Endothelial cell of umbilical vein (primary cell): Measurements from ENCODE around the gene IGFBP3. TPM values are rescaled to one million over a fixed set of nuclear protein-coding genes. Genes with fewer than 3 reads are reported as not detected.

Experiments used
- BruUV-seq: library from RNA; stranded (reverse); fragments of 400-500 nt; replicated peaks from 2 replicates; lab custom pipeline; 2021; lab: Mats Ljungman, UMichigan
- CTCF ChIA-PET: fragments of 300-600, 350-600 bp; sonication (Branson Sonifier 250); formaldehyde crosslinking; loops from one replicate; lab custom pipeline; 2021; ENCODE audit warnings: antibody characterized with exemption, inconsistent platforms; lab: Charles Lee
- POLR2A ChIA-PET: fragments of 300-600, 350-600 bp; sonication (Branson Sonifier 250); formaldehyde crosslinking; loops from one replicate; lab custom pipeline; 2021; ENCODE audit warnings: antibody characterized with exemption, inconsistent platforms; lab: Charles Lee
- DNase-seq: peaks from one replicate; pipeline ENCODE4 v3.0.0-alpha.2; 2011; ENCODE audit warnings: low read depth, low spot score
- FAIRE-seq: peaks from 2 replicates; lab custom pipeline; 2011; peaks lifted over from hg19 to GRCh38; lab: Jason Lieb, UNC
- H2AFZ ChIP-seq: 2 replicates; pipeline ENCODE4 v1.6.0; 2012; ENCODE audit warnings: low read depth, low read length, control low read depth, inconsistent platforms
- H3K27ac ChIP-seq: 2 replicates; pipeline ENCODE4 v1.5.1; 2011; ENCODE audit warnings: low read depth, mild to moderate bottlenecking, control low read depth, low read length, moderate library complexity; ENCODE audit not compliant: insufficient read depth
- H3K27me3 ChIP-seq, 2 experiments: 2 replicates each; pipeline versions ENCODE4 v1.6.0 to v1.6.1; 2011; ENCODE audit warnings: low read length in 2 of 2, mixed read lengths in 1 of 2; ENCODE audit not compliant: control insufficient read depth in 2 of 2, insufficient read depth in 2 of 2
- H3K36me3 ChIP-seq, 2 experiments: 2 replicates in 1 of 2; 3 replicates in 1 of 2; pipeline ENCODE4 v1.5.1; 2011; ENCODE audit warnings: low read length in 2 of 2, mild to moderate bottlenecking in 1 of 2, moderate library complexity in 1 of 2; ENCODE audit not compliant: control insufficient read depth in 2 of 2, insufficient read depth in 2 of 2; ENCODE audit errors: extremely low read depth in 1 of 2
- H3K4me1 ChIP-seq: 3 replicates; pipeline ENCODE4 v1.5.1; 2011; ENCODE audit warnings: mild to moderate bottlenecking, low read length; ENCODE audit not compliant: control insufficient read depth, insufficient read depth; ENCODE audit errors: extremely low read depth
- H3K4me2 ChIP-seq: 2 replicates; pipeline ENCODE4 v1.6.1; 2011; ENCODE audit warnings: low read length, control low read depth, mixed read lengths; ENCODE audit not compliant: insufficient read depth
- H3K4me3 ChIP-seq, 3 experiments: fragments of 200-600 bp in 1 of 3; sonication (generic), shearing (Covaris generic) in 1 of 3; replicated peaks in 1 of 3; 2 replicates each; pipeline ENCODE4 v1.5.1; 2011 to 2016; ENCODE audit warnings: control low read depth in 3 of 3, low read length in 3 of 3, mild to moderate bottlenecking in 2 of 3, inconsistent platforms in 1 of 3, low read depth in 1 of 3, moderate library complexity in 1 of 3; ENCODE audit not compliant: insufficient read depth in 1 of 3
- H3K79me2 ChIP-seq: 2 replicates; pipeline ENCODE4 v1.6.0; 2012; ENCODE audit warnings: low read length, inconsistent platforms; ENCODE audit not compliant: control insufficient read depth, insufficient read depth
- H3K9ac ChIP-seq: replicated peaks from 2 replicates; pipeline ENCODE3; 2011; ENCODE audit warnings: low read length, control low read depth; ENCODE audit not compliant: insufficient read depth; ENCODE audit errors: extremely low read depth
- H3K9me1 ChIP-seq: replicated peaks from 3 replicates; pipeline ENCODE4 v1.6.0; 2011; ENCODE audit warnings: mild to moderate bottlenecking, low read length; ENCODE audit not compliant: control insufficient read depth, insufficient read depth; ENCODE audit errors: extremely low read depth
- H3K9me3 ChIP-seq: replicated peaks from 2 replicates; pipeline ENCODE4 v1.5.1; 2012; ENCODE audit warnings: low read length, inconsistent platforms; ENCODE audit not compliant: control insufficient read depth, insufficient read depth
- H4K20me1 ChIP-seq: replicated peaks from 2 replicates; pipeline ENCODE3; 2011; ENCODE audit warnings: mild to moderate bottlenecking, low read length; ENCODE audit not compliant: control insufficient read depth, insufficient read depth; ENCODE audit errors: extremely low read depth
- EZH2 ChIP-seq: IDR thresholded peaks from 2 replicates; pipeline ENCODE4 v1.6.1; 2012; ENCODE audit warnings: borderline replicate concordance, low read depth, mild to moderate bottlenecking, moderate library complexity, low read length, inconsistent platforms; ENCODE audit not compliant: severe bottlenecking
- FOS ChIP-seq: IDR thresholded peaks from 2 replicates; pipeline ENCODE4 v1.6.1; 2011; ENCODE audit warnings: mild to moderate bottlenecking, low read length, moderate library complexity, borderline replicate concordance; ENCODE audit not compliant: insufficient read depth
- GATA2 ChIP-seq: IDR thresholded peaks from 2 replicates; pipeline ENCODE4 v1.7.0; 2011; ENCODE audit warnings: low read depth, mild to moderate bottlenecking, moderate library complexity, mixed read lengths, low read length; ENCODE audit not compliant: insufficient read length, insufficient read depth
- JUN ChIP-seq: IDR thresholded peaks from 2 replicates; pipeline ENCODE4 v1.6.1; 2011; ENCODE audit warnings: borderline replicate concordance, low read depth; ENCODE audit not compliant: insufficient read length, insufficient read depth
- MYC ChIP-seq: IDR thresholded peaks from one replicate; pipeline ENCODE4 v1.6.1; 2011; ENCODE audit warnings: mild to moderate bottlenecking, low read depth, low read length
- POLR2A ChIP-seq: IDR thresholded peaks from 2 replicates; pipeline ENCODE4 v1.6.1; 2012; ENCODE audit warnings: low read depth, mild to moderate bottlenecking, control low read depth, low read length
- POLR2AphosphoS5 ChIP-seq: IDR thresholded peaks from 2 replicates; pipeline ENCODE4 v1.6.1; 2012; ENCODE audit warnings: low read depth, mild to moderate bottlenecking, control low read depth, low read length, moderate library complexity; ENCODE audit not compliant: insufficient read depth
- dilution Hi-C: fragments of 300-500 bp; cut with MboI; formaldehyde crosslinking; loops from one replicate; pipeline ENCODE4 v1.15.0; 2019; ENCODE audit warnings: low sequenced_read_pairs; ENCODE audit not compliant: extremely low pct_ligation_motif_present
- intact Hi-C: fragments of 100-400 bp; cut with micrococcal nuclease; formaldehyde crosslinking; loops from one replicate; pipeline ENCODE4 v1.10.0; 2022
- polyA plus RNA-seq, 4 experiments: library from polyadenylated mRNA; depleted of rRNA in 3 of 4; stranded (reverse) in 3 of 4; unstranded in 1 of 4; fragments of >200 nt; gene quantifications; 2 replicates each; pipeline versions ENCODE4 v1.2.1 to v1.2.3, GENCODE V29; 2011 to 2012; ENCODE audit warnings: missing spikeins in 1 of 4
- total RNA-seq: library from RNA; stranded (reverse); gene quantifications from 2 replicates; pipeline ENCODE4 v1.2.3, GENCODE V29; 2021
- TF ChIP-seq, protein P1 (sequence below): IDR thresholded peaks from 2 replicates; pipeline ENCODE4 v1.6.1; 2011; ENCODE audit not compliant: insufficient read depth, insufficient read length
- TF ChIP-seq, protein P2 (sequence below), 2 donors: IDR thresholded peaks; 1 replicate in 1 of 2; 2 replicates in 1 of 2; pipeline ENCODE4 v1.5.1; 2011; ENCODE audit warnings: low read length in 2 of 2, mild to moderate bottlenecking in 2 of 2, moderate library complexity in 2 of 2, control low read depth in 1 of 2, inconsistent platforms in 1 of 2, low read depth in 1 of 2; ENCODE audit not compliant: insufficient read depth in 1 of 2; ENCODE audit errors: extremely low read depth in 1 of 2

Gene IGFBP3
- total and polyA plus RNA-seq, 2 donors (not counting 3 experiments of a cell fraction or from before 2014, with no cell fraction given) = 3.4 to 10.1 TPM

DNA sequence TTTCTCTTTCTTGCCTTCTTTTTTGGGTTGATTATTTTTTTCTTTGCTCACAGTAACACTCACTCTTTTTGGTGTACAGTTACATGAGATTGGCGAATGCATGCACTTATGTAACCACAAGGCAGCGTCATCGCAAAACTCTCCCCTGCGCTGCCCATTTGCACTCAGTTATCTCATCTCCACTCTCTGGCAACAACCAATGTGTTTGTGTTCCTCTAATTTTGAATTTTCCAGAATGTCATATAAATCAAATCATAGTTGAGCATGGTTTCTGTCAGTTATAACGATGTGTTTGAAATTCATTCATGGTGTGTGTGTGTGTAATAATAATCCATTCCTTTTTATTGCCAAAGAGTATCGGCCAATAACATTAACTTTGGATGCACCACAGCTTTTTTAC is 23.0 kb upstream of the IGFBP3 start:
- DNase-seq = no peak
- POLR2A ChIA-PET = no interaction called here

More for the DNA sequence above, 23.0 kb upstream of the IGFBP3 start:
- Histone ChIP-seq H3K36me3 (no peaks in the 10 kb centered on the region), H3K9me1 (no peaks in the 10 kb centered on the region), H3K9me3 (no peaks in the 10 kb centered on the region), H3K4me3 (no peak overlapping the region), H3K4me1 (no peaks in the 10 kb centered on the region), H3K27ac (no peak overlapping the region), H3K9ac (no peak overlapping the region), H2AFZ (no peak overlapping the region), H3K27me3 (no peaks in the 10 kb centered on the region), H3K79me2 (no peaks in the 10 kb centered on the region), H4K20me1 (no peaks in the 10 kb centered on the region), H3K4me2 (no peak overlapping the region)
- TF ChIP-seq MYC (no peak), GATA2 (no peak), EZH2 (no peak), JUN (no peak), POLR2AphosphoS5 (no peak), POLR2A (no peak), FOS (no peak)
- TF ChIP-seq, protein P1, sequence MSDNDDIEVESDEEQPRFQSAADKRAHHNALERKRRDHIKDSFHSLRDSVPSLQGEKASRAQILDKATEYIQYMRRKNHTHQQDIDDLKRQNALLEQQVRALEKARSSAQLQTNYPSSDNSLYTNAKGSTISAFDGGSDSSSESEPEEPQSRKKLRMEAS = no peak
- TF ChIP-seq, protein P2, sequence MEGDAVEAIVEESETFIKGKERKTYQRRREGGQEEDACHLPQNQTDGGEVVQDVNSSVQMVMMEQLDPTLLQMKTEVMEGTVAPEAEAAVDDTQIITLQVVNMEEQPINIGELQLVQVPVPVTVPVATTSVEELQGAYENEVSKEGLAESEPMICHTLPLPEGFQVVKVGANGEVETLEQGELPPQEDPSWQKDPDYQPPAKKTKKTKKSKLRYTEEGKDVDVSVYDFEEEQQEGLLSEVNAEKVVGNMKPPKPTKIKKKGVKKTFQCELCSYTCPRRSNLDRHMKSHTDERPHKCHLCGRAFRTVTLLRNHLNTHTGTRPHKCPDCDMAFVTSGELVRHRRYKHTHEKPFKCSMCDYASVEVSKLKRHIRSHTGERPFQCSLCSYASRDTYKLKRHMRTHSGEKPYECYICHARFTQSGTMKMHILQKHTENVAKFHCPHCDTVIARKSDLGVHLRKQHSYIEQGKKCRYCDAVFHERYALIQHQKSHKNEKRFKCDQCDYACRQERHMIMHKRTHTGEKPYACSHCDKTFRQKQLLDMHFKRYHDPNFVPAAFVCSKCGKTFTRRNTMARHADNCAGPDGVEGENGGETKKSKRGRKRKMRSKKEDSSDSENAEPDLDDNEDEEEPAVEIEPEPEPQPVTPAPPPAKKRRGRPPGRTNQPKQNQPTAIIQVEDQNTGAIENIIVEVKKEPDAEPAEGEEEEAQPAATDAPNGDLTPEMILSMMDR (IDR thresholded peaks at IDR 0.05; ENCODE audit: extremely low read depth in 1 of 2, insufficient read depth in 1 of 2, low read depth in 1 of 2, low read length in 2 of 2) = no peak
- no TSS peak for BruUV-seq
- dilution Hi-C loops = no loop called here
- intact Hi-C loops = no loop called here
- CTCF ChIA-PET = no interaction called here
- no peak for FAIRE-seq
